GM03348 (cell line): ENCODE measurements around the gene CCDC40.

Experiments used
- DNase-seq: peaks from one replicate; pipeline ENCODE4 v3.0.0; 2012; ENCODE audit warnings: low spot score

The CCDC40 gene

GRCh38 chr17:80142929-80143328, 106.5 kb downstream of the CCDC40 start:
- no peak for DNase-seq

GRCh38 chr17:80145076-80146075, 108.9 kb downstream of the CCDC40 start:
- DNase-seq: no peak

- peak; percentile 45 for DNase-seq
Observed at GRCh38 chr17:80146121-80147034, 109.9 kb downstream of the CCDC40 start.

- DNase-seq: peak; percentile 99
Observed at GRCh38 chr17:80147035-80147822, 110.8 kb downstream of the CCDC40 start, which contains the start of gene EIF4A3. EIF4A3 (minus strand) TSS chr17:80147128; CDS start chr17:80146961, 167 bp downstream.
